Ascending aorta (tissue), 2 donors: ENCODE data around the gene PKD1. TPM values are rescaled to one million over a fixed set of nuclear protein-coding genes. Genes with fewer than 3 reads are reported as not detected.
A peak's percentile ranks its signal among the peaks of the same experiment; 100 is the strongest.

Source experiments
- DNase-seq, 2 donors: peaks; one replicate each; pipeline ENCODE4 v3.0.0-alpha.2; 2019; ENCODE audit warnings: low spot score in 2 of 2
- H3K27ac ChIP-seq, 2 donors: fragments of 200-600 bp; sonication (generic); one replicate each; pipeline ENCODE4 v1.5.1; 2016 to 2017; ENCODE audit warnings: mild to moderate bottlenecking in 1 of 2
- H3K27me3 ChIP-seq: fragments of 200-600 bp; sonication (generic); one replicate; pipeline ENCODE4 v1.5.1; 2017
- H3K36me3 ChIP-seq, 2 donors: fragments of 200-600 bp; sonication (generic); one replicate each; pipeline ENCODE4 v1.5.1; 2016
- H3K4me1 ChIP-seq, 2 donors: fragments of 200-600 bp; sonication (generic); one replicate each; pipeline ENCODE4 v1.5.1; 2016 to 2017; ENCODE audit warnings: mild to moderate bottlenecking in 1 of 2
- H3K4me3 ChIP-seq, 2 donors: fragments of 200-600 bp; sonication (generic); one replicate each; pipeline ENCODE4 v1.5.1; 2016 to 2017; ENCODE audit warnings: mild to moderate bottlenecking in 1 of 2
- H3K9me3 ChIP-seq, 2 donors: fragments of 200-600 bp; sonication (generic); one replicate each; pipeline ENCODE4 v1.5.1; 2016
- intact Hi-C: fragments of 100-400 bp; cut with DNase I; formaldehyde crosslinking; loops from one replicate; pipeline ENCODE4 v1.15.1; 2023
- total RNA-seq: library from RNA; depleted of rRNA; stranded (reverse); fragments of >200 nt; gene quantifications from one replicate; pipeline ENCODE4 v1.1.0, GENCODE V29; 2016
- TF ChIP-seq, protein P1 (sequence below), 3 experiments: fragments of 200-600 bp in 2 of 3; fragments of 450-650 bp in 1 of 3; sonication (generic) in 2 of 3; IDR thresholded peaks; one replicate each; pipeline ENCODE4 v1.5.1; 2016 to 2019; ENCODE audit warnings: antibody characterized with exemption in 3 of 3, mild to moderate bottlenecking in 1 of 3, moderate library complexity in 1 of 3

PKD1 gene
- total RNA-seq, 1 donor from 2014 or later: 551 TPM

DNA sequence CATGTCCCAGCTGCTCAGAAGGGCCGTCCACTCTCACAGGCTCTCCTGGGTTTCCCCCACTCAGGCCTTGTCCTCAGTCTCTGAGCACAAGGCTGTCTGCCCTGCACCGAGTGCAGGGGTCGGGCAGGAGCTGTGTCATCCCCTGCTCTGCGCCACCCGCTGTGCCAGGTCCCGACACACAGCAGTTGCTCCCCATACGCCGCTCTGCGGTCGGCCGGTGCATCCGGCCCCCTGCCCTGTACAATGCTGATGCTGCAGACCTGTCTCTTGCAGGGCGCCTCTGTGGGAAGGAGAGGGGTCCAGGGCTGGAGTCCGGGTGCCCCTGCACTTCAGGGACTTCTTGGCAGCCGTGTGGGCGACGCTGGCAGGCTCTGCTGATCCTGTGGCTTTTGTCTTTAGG lies 81.8 kb downstream of the PKD1 start:
- DNase-seq: no peak
- Histone ChIP-seq H3K4me3 (no peak overlapping the region), H3K36me3 (peaks cover 50 to 69% of the 10 kb centered on the region in 2 donors), H3K27ac (no peak overlapping the region), H3K27me3 (no peaks in the 10 kb centered on the region), H3K4me1 (peaks cover 0 to 4% of the 10 kb centered on the region in 2 donors), H3K9me3 (no peaks in the 10 kb centered on the region)
- intact Hi-C loops: no loop called here
- TF ChIP-seq, protein P1, sequence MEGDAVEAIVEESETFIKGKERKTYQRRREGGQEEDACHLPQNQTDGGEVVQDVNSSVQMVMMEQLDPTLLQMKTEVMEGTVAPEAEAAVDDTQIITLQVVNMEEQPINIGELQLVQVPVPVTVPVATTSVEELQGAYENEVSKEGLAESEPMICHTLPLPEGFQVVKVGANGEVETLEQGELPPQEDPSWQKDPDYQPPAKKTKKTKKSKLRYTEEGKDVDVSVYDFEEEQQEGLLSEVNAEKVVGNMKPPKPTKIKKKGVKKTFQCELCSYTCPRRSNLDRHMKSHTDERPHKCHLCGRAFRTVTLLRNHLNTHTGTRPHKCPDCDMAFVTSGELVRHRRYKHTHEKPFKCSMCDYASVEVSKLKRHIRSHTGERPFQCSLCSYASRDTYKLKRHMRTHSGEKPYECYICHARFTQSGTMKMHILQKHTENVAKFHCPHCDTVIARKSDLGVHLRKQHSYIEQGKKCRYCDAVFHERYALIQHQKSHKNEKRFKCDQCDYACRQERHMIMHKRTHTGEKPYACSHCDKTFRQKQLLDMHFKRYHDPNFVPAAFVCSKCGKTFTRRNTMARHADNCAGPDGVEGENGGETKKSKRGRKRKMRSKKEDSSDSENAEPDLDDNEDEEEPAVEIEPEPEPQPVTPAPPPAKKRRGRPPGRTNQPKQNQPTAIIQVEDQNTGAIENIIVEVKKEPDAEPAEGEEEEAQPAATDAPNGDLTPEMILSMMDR (IDR thresholded peaks at IDR 0.05): no peak

DNA sequence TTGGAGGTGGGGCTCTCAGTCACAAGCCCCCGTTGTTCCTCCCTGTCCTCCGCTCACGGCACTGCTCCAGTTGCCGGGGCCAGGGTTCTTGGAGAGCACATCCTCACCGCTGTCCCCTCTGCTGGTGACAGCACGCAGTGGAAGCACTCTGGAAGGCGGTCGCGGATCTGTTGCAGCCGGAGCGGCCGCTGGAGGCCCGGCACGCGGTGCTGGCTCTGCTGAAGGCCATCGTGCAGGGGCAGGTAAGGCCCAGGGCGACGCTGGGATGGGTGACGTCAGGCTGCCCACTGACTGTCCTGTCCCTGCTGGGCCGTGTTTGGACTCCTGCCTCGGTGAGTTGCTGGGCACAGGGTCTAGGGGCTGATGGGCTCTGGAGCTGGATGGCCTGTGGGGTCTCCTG lies 82.5 kb downstream of the PKD1 start:
- H3K36me3 ChIP-seq: peaks cover 43 to 63% of the 10 kb centered on the region in 2 donors
- H3K4me1 ChIP-seq: peaks cover 0 to 10% of the 10 kb centered on the region in 2 donors
- H3K27ac ChIP-seq: no peak overlapping the region
- DNase-seq: no peak
- H3K9me3 ChIP-seq: no peaks in the 10 kb centered on the region
- no peaks in the 10 kb centered on the region for H3K27me3 ChIP-seq
- TF ChIP-seq, protein P1 (IDR thresholded peaks at IDR 0.05): no peak
- no peak overlapping the region for H3K4me3 ChIP-seq
- intact Hi-C loops: no loop called here

DNA sequence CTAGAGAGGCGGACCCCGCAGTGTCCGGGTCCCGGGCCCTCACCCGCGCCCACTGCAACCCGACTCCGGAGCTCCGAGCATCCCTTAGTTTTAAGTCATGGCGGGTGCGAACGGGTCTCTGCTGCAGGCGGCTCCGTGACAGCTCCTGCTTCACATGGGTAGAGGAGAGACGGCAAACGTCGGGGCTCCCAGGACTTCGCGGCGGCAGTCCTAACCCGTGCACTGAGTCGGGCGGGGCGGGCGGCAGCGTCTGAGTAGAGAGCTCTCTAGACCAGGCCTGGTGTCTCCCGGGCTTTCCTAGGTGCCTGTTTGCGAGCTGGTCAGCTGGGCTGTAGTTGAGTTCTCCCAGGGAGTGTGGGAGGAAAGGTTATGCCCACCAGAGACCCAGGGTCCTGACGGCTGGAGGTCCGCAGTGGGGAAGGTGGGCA lies 87.6 kb downstream of the PKD1 start:
- intact Hi-C loops: no loop called here

GRCh38 chr16:2047330-2048115 lies 88.2 kb downstream of the PKD1 start, which contains the start of the genes NTHL1 and TSC2:
TSS of gene NTHL1 (minus strand) at chr16:2047834. CDS start at chr16:2047823, 11 bp downstream.
TSS of gene TSC2 (plus strand) at chr16:2047985. CDS start at chr16:2048616, 631 bp downstream.
- TF ChIP-seq, protein P1 (IDR thresholded peaks at IDR 0.05): peak in 2 of 3 experiments; percentile 23 to 43
- intact Hi-C loops: loop anchor here (1.0 kb wide), 2 partner anchors 12 to 24 kb away; no protein-coding TSS in a partner anchor
- Histone ChIP-seq H3K27ac (peak within 1 kb of the TSS; percentile 62 to 63), H3K36me3 (peaks cover 9 to 17% of the 10 kb centered on the region in 2 donors), H3K27me3 (no peaks in the 10 kb centered on the region), H3K9me3 (no peaks in the 10 kb centered on the region), H3K4me3 (peak within 1 kb of the TSS; percentile 94 to 98), H3K4me1 (peaks cover 4 to 20% of the 10 kb centered on the region in 2 donors)
- peak; percentile 88 to 98 for DNase-seq

More for the DNA sequence above, 87.6 kb downstream of the PKD1 start:
- Histone ChIP-seq H3K4me1 (peaks cover 4 to 20% of the 10 kb centered on the region in 2 donors), H3K36me3 (peaks cover 13 to 23% of the 10 kb centered on the region in 2 donors), H3K4me3 (peak overlapping the region; percentile 94 to 98), H3K9me3 (no peaks in the 10 kb centered on the region), H3K27ac (peak overlapping the region; percentile 62 to 63), H3K27me3 (no peaks in the 10 kb centered on the region)
- TF ChIP-seq, protein P1 (IDR thresholded peaks at IDR 0.05): no peak
- no peak for DNase-seq

DNA sequence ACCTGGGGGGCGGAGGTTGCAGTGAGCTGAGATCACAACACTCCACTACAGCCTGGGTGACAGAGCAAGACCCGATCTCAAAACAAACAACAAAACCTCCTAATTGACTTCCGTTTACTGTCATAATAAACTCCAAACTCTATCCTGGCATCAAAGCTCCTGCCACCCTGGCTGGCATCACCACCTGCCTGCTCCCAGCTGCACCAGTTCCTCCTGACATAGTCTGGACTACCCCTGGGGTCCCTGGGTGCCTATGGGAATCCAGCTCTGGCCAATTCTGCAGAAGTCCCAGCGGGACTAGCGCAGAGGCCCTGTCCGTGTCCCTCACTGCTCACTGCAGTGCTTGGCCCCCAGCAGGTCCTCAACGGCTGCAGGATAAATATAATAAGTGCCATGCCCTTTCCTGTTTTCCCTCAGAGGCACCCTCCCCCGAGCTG lies 88.8 kb downstream of the PKD1 start:
- peaks cover 9 to 12% of the 10 kb centered on the region in 2 donors for H3K36me3 ChIP-seq
- peak overlapping the region; percentile 94 to 98 for H3K4me3 ChIP-seq
- intact Hi-C loops: loop anchor here (1.0 kb wide), 2 partner anchors 12 to 24 kb away; no protein-coding TSS in a partner anchor
- TF ChIP-seq, protein P1 (IDR thresholded peaks at IDR 0.05): no peak
- peaks cover 4 to 20% of the 10 kb centered on the region in 2 donors for H3K4me1 ChIP-seq
- H3K27me3 ChIP-seq: no peaks in the 10 kb centered on the region
- H3K9me3 ChIP-seq: no peaks in the 10 kb centered on the region
- no peak for DNase-seq
- H3K27ac ChIP-seq: peak overlapping the region in 1 of 2 donors; percentile 63
